Mesothelial cell of epicardium (in vitro differentiated cells): ENCODE measurements around the gene IGSF5. TPM values are rescaled to one million over a fixed set of nuclear protein-coding genes. Genes with fewer than 3 reads are reported as not detected.

Experiments used
- DNase-seq, 2 experiments: peaks; one replicate each; pipeline ENCODE4 v3.0.0; 2021; ENCODE audit warnings: low spot score in 2 of 2; ENCODE audit not compliant: unreplicated experiment in 2 of 2
- H3K27ac Mint-ChIP-seq: 2 replicates; pipeline ENCODE4 v1.8.0; 2021; ENCODE audit warnings: mixed read lengths
- H3K27me3 Mint-ChIP-seq: 2 replicates; pipeline ENCODE4 v1.8.0; 2021; ENCODE audit warnings: low read depth, mixed read lengths
- H3K36me3 Mint-ChIP-seq: 2 replicates; pipeline ENCODE4 v1.8.0; 2021; ENCODE audit warnings: mixed read lengths
- H3K4me1 Mint-ChIP-seq: 2 replicates; pipeline ENCODE4 v1.8.0; 2021; ENCODE audit warnings: mixed read lengths
- H3K4me3 Mint-ChIP-seq: 2 replicates; pipeline ENCODE4 v1.8.0; 2021; ENCODE audit warnings: mild to moderate bottlenecking, moderate library complexity, mixed read lengths
- H3K9me3 Mint-ChIP-seq: 2 replicates; pipeline ENCODE4 v1.8.0; 2021; ENCODE audit warnings: mixed read lengths
- CTCF ChIP-seq: fragments of 200-600 bp; sonication (generic); IDR thresholded peaks from one replicate; pipeline ENCODE4 v1.5.0; 2021; ENCODE audit warnings: antibody characterized with exemption; ENCODE audit not compliant: unreplicated experiment
- total RNA-seq: library from RNA; stranded (reverse); gene quantifications from 3 replicates; pipeline ENCODE4 v1.2.1, GENCODE V29; 2021

The IGSF5 gene
- total RNA-seq, 1 donor from 2014 or later = 2.2 TPM

GRCh38 chr21:39707316-39707715 lies 37.7 kb upstream of the IGSF5 start:
- no peaks in the 10 kb centered on the region for H3K4me1 Mint-ChIP-seq

GRCh38 chr21:39710866-39711265 lies 34.1 kb upstream of the IGSF5 start:
- Mint-ChIP-seq H3K27ac (no peak overlapping the region), H3K4me3 (no peak overlapping the region), H3K27me3 (no peaks in the 10 kb centered on the region), H3K9me3 (peaks cover 5% of the 10 kb centered on the region), H3K36me3 (peaks cover 4% of the 10 kb centered on the region), H3K4me1 (peaks cover 8% of the 10 kb centered on the region)
- DNase-seq = no peak
- TF ChIP-seq CTCF = no peak

More at GRCh38 chr21:39707316-39707715, 37.7 kb upstream of the IGSF5 start:
- no peak for DNase-seq
- H3K36me3 Mint-ChIP-seq = peaks cover 8% of the 10 kb centered on the region
- TF ChIP-seq CTCF = no peak
- H3K27me3 Mint-ChIP-seq = no peaks in the 10 kb centered on the region
- no peak overlapping the region for H3K27ac Mint-ChIP-seq
- H3K4me3 Mint-ChIP-seq = no peak overlapping the region
- H3K9me3 Mint-ChIP-seq = peaks cover 14% of the 10 kb centered on the region

GRCh38 chr21:39712273-39712672 lies 32.7 kb upstream of the IGSF5 start:
- TF ChIP-seq CTCF = no peak
- Mint-ChIP-seq H3K4me3 (no peak overlapping the region), H3K36me3 (no peaks in the 10 kb centered on the region), H3K9me3 (peaks cover 5% of the 10 kb centered on the region), H3K27me3 (no peaks in the 10 kb centered on the region), H3K27ac (no peak overlapping the region), H3K4me1 (peaks cover 8% of the 10 kb centered on the region)
- no peak for DNase-seq

- peaks cover 6% of the 10 kb centered on the region for H3K9me3 Mint-ChIP-seq
- no peak for DNase-seq
- no peaks in the 10 kb centered on the region for H3K27me3 Mint-ChIP-seq
- TF ChIP-seq CTCF = no peak
- H3K27ac Mint-ChIP-seq = no peak overlapping the region
- H3K4me3 Mint-ChIP-seq = no peak overlapping the region
- no peaks in the 10 kb centered on the region for H3K36me3 Mint-ChIP-seq
- peaks cover 8% of the 10 kb centered on the region for H3K4me1 Mint-ChIP-seq
These were observed 32.0 kb upstream of the IGSF5 start for GRCh38 chr21:39712976-39713375.

- TF ChIP-seq CTCF = no peak
- Mint-ChIP-seq H3K27me3 (no peaks in the 10 kb centered on the region), H3K4me1 (peaks cover 8% of the 10 kb centered on the region), H3K36me3 (peaks cover 5% of the 10 kb centered on the region), H3K9me3 (peaks cover 16% of the 10 kb centered on the region), H3K27ac (peak overlapping the region; percentile 28), H3K4me3 (no peak overlapping the region)
- no peak for DNase-seq
These were observed 31.1 kb upstream of the IGSF5 start for GRCh38 chr21:39713905-39714304.

GRCh38 chr21:39714331-39714730 lies 30.7 kb upstream of the IGSF5 start:
- H3K27me3 Mint-ChIP-seq = no peaks in the 10 kb centered on the region
- TF ChIP-seq CTCF = no peak
- peaks cover 8% of the 10 kb centered on the region for H3K4me1 Mint-ChIP-seq
- no peak overlapping the region for H3K4me3 Mint-ChIP-seq
- peaks cover 5% of the 10 kb centered on the region for H3K36me3 Mint-ChIP-seq
- DNase-seq = no peak
- peaks cover 18% of the 10 kb centered on the region for H3K9me3 Mint-ChIP-seq
- peak overlapping the region; percentile 28 for H3K27ac Mint-ChIP-seq
